ENCODE results near the gene ECM2.

- TF ChIP-seq CTCF (IDR thresholded peaks at IDR 0.05; ENCODE audit: insufficient read depth, low read length, poor library complexity, severe bottlenecking) (no peak), EZH2phosphoT487 (conservative IDR thresholded peaks at IDR 0.05; ENCODE audit: low read length) (no peak)
Observed at GRCh38 chr9:92480986-92481633, 54.7 kb downstream of the ECM2 start.

Measured in SU-DHL-6 (cell line).